Measurements from ENCODE around the gene AFF1. TPM values are rescaled to one million over a fixed set of nuclear protein-coding genes. Genes with fewer than 3 reads are reported as not detected.

AFF1 gene
- total RNA-seq, 1 donor from 2014 or later = 58.2 TPM

DNA sequence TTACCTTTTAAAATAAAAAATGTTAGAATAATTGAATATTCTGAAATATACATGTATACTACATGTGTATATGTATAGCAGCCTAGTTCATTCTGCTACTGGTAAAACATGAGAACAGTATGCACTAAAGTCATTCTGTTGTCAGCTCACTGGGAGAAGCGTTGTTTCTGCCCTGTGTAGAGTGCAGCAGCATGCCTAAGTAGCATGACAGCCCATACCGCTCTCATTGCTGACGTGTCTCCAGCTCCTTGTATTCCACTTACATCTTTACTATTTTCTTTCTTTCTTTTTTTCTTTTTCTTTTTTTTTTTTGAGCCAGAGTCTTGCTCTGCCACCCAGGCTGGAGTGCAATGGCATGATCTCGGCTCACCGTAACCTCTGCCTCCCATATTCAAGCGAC, 194.9 kb downstream of the AFF1 start:
- no peak overlapping the region for H3K27ac ChIP-seq (ENCODE audit: low read depth, low read length)
- FAIRE-seq = no peak
- H3K36me3 ChIP-seq (ENCODE audit: insufficient read depth, low read length) = peaks cover 7% of the 10 kb centered on the region
- no peak overlapping the region for H3K4me3 ChIP-seq (ENCODE audit: insufficient read depth, low read depth, low read length)
- TF ChIP-seq CTCF (IDR thresholded peaks at IDR 0.05; ENCODE audit: insufficient read depth, low read depth, low read length) (no peak), EZH2 (IDR thresholded peaks at IDR 0.05; ENCODE audit: insufficient read depth, low read length) (no peak)
- H3K9me3 ChIP-seq (ENCODE audit: insufficient read depth, low read depth, low read length) = no peaks in the 10 kb centered on the region
- no peak overlapping the region for H3K4me3 Mint-ChIP-seq (ENCODE audit: unreplicated experiment)
- H3K27me3 ChIP-seq (ENCODE audit: insufficient read depth, low read length) = no peaks in the 10 kb centered on the region
- no peaks in the 10 kb centered on the region for H3K9me3 Mint-ChIP-seq (ENCODE audit: unreplicated experiment)
- peaks cover 41% of the 10 kb centered on the region for H3K36me3 Mint-ChIP-seq (ENCODE audit: low read depth, unreplicated experiment)
- no peaks in the 10 kb centered on the region for H3K27me3 Mint-ChIP-seq (ENCODE audit: low read depth, unreplicated experiment)
- H3K4me2 ChIP-seq (ENCODE audit: low read length) = no peak overlapping the region
- H3K4me1 Mint-ChIP-seq (ENCODE audit: low read depth, unreplicated experiment) = peaks cover 9% of the 10 kb centered on the region
- H3K27ac Mint-ChIP-seq (ENCODE audit: unreplicated experiment) = no peak overlapping the region
- DNase-seq (ENCODE audit: low read depth) = no peak
- H2AFZ ChIP-seq (ENCODE audit: low read depth, low read length) = no peak overlapping the region
- no peaks in the 10 kb centered on the region for H3K4me1 ChIP-seq (ENCODE audit: insufficient read depth, low read length)
- H3K79me2 ChIP-seq (ENCODE audit: insufficient read depth, low read length) = no peaks in the 10 kb centered on the region
- H3K9ac ChIP-seq (ENCODE audit: low read length) = no peak overlapping the region
- no peaks in the 10 kb centered on the region for H4K20me1 ChIP-seq (ENCODE audit: insufficient read depth, low read length)

GRCh38 chr4:87130985-87131703, 196.3 kb downstream of the AFF1 start:
- Mint-ChIP-seq H3K27ac (ENCODE audit: unreplicated experiment) (peak overlapping the region; percentile 72), H3K36me3 (ENCODE audit: low read depth, unreplicated experiment) (peaks cover 42% of the 10 kb centered on the region), H3K27me3 (ENCODE audit: low read depth, unreplicated experiment) (no peaks in the 10 kb centered on the region), H3K9me3 (ENCODE audit: unreplicated experiment) (no peaks in the 10 kb centered on the region), H3K4me1 (ENCODE audit: low read depth, unreplicated experiment) (peaks cover 9% of the 10 kb centered on the region), H3K4me3 (ENCODE audit: unreplicated experiment) (no peak overlapping the region)
- TF ChIP-seq CTCF (IDR thresholded peaks at IDR 0.05; ENCODE audit: insufficient read depth, low read depth, low read length) = no peak
- TF ChIP-seq EZH2 (IDR thresholded peaks at IDR 0.05; ENCODE audit: insufficient read depth, low read length) = no peak
- no peaks in the 10 kb centered on the region for H3K9me3 ChIP-seq (ENCODE audit: insufficient read depth, low read depth, low read length)
- H3K9ac ChIP-seq (ENCODE audit: low read length) = no peak overlapping the region
- no peaks in the 10 kb centered on the region for H3K27me3 ChIP-seq (ENCODE audit: insufficient read depth, low read length)
- FAIRE-seq (no peak), DNase-seq (ENCODE audit: low read depth) (no peak)
- H3K4me3 ChIP-seq (ENCODE audit: insufficient read depth, low read depth, low read length) = no peak overlapping the region
- no peak overlapping the region for H3K27ac ChIP-seq (ENCODE audit: low read depth, low read length)
- H3K4me1 ChIP-seq (ENCODE audit: insufficient read depth, low read length) = no peaks in the 10 kb centered on the region
- peaks cover 15% of the 10 kb centered on the region for H3K36me3 ChIP-seq (ENCODE audit: insufficient read depth, low read length)
- no peak overlapping the region for H2AFZ ChIP-seq (ENCODE audit: low read depth, low read length)
- no peaks in the 10 kb centered on the region for H4K20me1 ChIP-seq (ENCODE audit: insufficient read depth, low read length)
- H3K4me2 ChIP-seq (ENCODE audit: low read length) = no peak overlapping the region
- H3K79me2 ChIP-seq (ENCODE audit: insufficient read depth, low read length) = no peaks in the 10 kb centered on the region

DNA sequence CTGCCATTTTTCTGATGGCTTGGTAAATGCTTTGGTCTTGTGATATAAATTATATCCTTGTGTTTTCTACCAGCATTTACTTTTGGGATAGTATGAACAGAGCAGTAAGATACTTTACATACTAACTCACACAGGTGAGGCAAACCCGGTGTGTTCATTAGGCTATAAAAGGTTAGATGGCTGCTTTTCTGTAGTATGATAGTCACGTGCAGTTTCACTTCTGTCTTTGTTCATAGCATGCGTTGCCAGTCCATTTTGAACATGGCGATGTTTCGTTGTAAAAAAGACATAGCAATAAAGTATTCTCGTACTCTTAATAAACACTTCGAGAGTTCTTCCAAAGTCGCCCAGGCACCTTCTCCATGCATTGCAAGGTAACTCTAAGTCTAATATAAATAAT, 197.2 kb downstream of the AFF1 start:
- DNase-seq (ENCODE audit: low read depth) (no peak), FAIRE-seq (peak; percentile 20)
- Histone ChIP-seq H3K9ac (ENCODE audit: low read length) (no peak overlapping the region), H3K4me1 (ENCODE audit: insufficient read depth, low read length) (no peaks in the 10 kb centered on the region), H3K79me2 (ENCODE audit: insufficient read depth, low read length) (no peaks in the 10 kb centered on the region), H3K27me3 (ENCODE audit: insufficient read depth, low read length) (no peaks in the 10 kb centered on the region), H4K20me1 (ENCODE audit: insufficient read depth, low read length) (no peaks in the 10 kb centered on the region), H3K27ac (ENCODE audit: low read depth, low read length) (no peak overlapping the region), H3K36me3 (ENCODE audit: insufficient read depth, low read length) (peaks cover 15% of the 10 kb centered on the region), H3K9me3 (ENCODE audit: insufficient read depth, low read depth, low read length) (no peaks in the 10 kb centered on the region), H3K4me2 (ENCODE audit: low read length) (no peak overlapping the region), H2AFZ (ENCODE audit: low read depth, low read length) (no peak overlapping the region), H3K4me3 (ENCODE audit: insufficient read depth, low read depth, low read length) (no peak overlapping the region)
- H3K4me1 Mint-ChIP-seq (ENCODE audit: low read depth, unreplicated experiment) = peaks cover 9% of the 10 kb centered on the region
- no peaks in the 10 kb centered on the region for H3K9me3 Mint-ChIP-seq (ENCODE audit: unreplicated experiment)
- TF ChIP-seq CTCF (IDR thresholded peaks at IDR 0.05; ENCODE audit: insufficient read depth, low read depth, low read length) (no peak), EZH2 (IDR thresholded peaks at IDR 0.05; ENCODE audit: insufficient read depth, low read length) (no peak)
- H3K27me3 Mint-ChIP-seq (ENCODE audit: low read depth, unreplicated experiment) = no peaks in the 10 kb centered on the region
- H3K27ac Mint-ChIP-seq (ENCODE audit: unreplicated experiment) = no peak overlapping the region
- peaks cover 40% of the 10 kb centered on the region for H3K36me3 Mint-ChIP-seq (ENCODE audit: low read depth, unreplicated experiment)
- no peak overlapping the region for H3K4me3 Mint-ChIP-seq (ENCODE audit: unreplicated experiment)
